ENCODE results near the gene NKTR.

NKTR gene

DNA sequence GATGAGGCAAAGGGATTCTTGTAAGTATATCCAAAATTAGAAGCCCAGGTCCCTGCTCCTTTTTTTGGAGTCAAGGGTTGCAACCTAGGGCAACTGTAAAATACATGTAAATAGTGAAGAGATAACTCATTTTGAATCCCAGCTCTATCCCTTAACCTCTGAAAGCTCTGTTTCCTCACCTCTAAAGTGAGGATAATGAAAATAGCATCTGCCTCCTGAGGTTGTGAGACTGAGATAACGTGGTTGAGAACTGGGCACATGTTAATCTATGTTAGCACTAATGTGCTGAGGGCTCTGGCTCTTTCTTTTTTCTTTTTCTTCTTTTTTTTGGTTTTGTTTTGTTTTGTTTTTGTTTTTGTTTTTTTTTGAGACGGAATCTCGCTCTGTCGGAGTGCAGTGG, 4.8 kb upstream of the NKTR start:
- TF ChIP-seq, protein P1, sequence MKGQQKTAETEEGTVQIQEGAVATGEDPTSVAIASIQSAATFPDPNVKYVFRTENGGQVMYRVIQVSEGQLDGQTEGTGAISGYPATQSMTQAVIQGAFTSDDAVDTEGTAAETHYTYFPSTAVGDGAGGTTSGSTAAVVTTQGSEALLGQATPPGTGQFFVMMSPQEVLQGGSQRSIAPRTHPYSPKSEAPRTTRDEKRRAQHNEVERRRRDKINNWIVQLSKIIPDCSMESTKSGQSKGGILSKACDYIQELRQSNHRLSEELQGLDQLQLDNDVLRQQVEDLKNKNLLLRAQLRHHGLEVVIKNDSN (IDR thresholded peaks at IDR 0.05) = no peak
- no peak for TF ChIP-seq FOXM1 (IDR thresholded peaks at IDR 0.05; ENCODE audit: borderline replicate concordance, low read depth)
- no peak for TF ChIP-seq EGR1 (IDR thresholded peaks at IDR 0.05)
- TF ChIP-seq YY1 (IDR thresholded peaks at IDR 0.05; ENCODE audit: low read depth) = no peak

DNA sequence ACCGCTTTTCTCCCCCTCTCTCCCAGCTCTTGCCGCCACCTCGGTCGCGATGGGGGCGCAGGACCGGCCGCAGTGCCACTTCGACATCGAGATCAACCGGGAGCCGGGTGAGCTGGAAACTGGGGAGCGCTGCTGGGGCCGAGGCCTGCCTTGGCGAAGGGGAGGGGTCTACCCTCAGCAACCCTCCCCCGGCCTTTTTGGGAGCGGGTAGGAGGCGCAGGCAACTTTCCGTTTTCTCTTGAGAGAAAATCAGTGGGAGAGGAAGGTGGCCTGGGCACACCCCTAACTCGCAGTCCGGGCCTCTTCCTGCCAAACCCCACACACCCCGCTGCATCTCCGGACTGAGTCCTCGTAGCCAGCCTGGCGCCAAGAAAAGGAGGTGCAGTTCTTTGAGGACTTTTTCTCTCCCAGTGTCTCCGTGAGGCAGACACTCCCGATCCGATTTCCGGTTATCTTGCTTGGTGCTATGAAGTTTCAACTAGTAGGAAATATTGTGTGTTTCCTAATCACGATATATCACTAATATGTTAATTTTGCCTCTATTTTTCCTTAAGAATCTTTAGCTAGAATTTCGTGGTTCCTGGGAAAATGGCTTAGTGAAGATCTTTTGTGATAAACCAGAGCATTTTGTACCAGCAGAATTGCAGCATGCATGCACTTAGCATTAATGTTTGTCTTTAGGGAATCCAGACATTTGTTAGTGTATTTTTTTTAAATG, 631 bp downstream of the NKTR start:
- 0 out of 2 replicates have a peak, but pooled peaks have one; percentile 17 for TF ChIP-seq TAF1 (IDR thresholded peaks at IDR 0.05; ENCODE audit: low read depth)
- TF ChIP-seq, protein P1 (IDR thresholded peaks at IDR 0.05) = no peak
- TF ChIP-seq, protein P2, sequence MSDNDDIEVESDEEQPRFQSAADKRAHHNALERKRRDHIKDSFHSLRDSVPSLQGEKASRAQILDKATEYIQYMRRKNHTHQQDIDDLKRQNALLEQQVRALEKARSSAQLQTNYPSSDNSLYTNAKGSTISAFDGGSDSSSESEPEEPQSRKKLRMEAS (IDR thresholded peaks at IDR 0.05) = 0 out of 2 replicates have a peak, but pooled peaks have one; percentile 3
- TF ChIP-seq ZBTB7A (IDR thresholded peaks at IDR 0.05; ENCODE audit: low read depth) = peak; percentile 81

DNA sequence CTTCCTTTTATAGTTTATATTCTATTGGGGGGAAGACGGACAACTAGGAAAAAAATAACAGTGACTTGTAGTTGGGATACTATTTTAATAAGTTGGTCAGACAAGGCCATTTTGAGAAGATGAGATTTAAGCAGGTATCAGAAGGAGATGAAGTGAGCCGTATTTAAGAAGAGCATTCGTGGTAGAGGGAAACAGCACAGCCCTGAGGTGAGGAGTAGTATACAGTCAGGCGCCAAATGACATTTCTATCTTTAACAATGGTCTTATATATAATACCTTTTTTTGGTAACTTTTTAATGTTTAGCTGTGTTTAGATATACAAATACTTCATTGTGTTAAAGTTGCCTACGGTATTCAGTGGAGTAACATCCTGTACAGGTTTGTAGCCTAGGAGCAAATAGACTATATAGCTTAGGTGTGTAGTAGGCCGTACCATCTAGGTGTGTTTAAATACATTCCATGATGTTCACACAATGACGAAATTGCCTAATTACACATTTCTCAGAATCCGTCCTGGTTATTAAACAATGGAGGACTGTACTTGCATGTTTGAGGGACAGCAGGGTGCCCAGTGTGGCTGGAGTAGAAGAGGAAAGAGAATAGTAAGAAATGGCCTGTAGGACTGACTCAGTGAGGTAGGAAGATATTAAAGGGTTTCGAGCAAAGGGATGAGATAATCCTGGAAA, 1.6 kb downstream of the NKTR start:
- no peak for TF ChIP-seq ZBTB7A (IDR thresholded peaks at IDR 0.05; ENCODE audit: low read depth)
- peak; percentile 77 for TF ChIP-seq TEAD4 (IDR thresholded peaks at IDR 0.05)
- no peak for TF ChIP-seq NFIC (IDR thresholded peaks at IDR 0.05)
- TF ChIP-seq TAF1 (IDR thresholded peaks at IDR 0.05; ENCODE audit: low read depth) = no peak
- no peak for TF ChIP-seq TCF12 (IDR thresholded peaks at IDR 0.05; ENCODE audit: low read depth)
- peak; percentile 90 for TF ChIP-seq CEBPB (IDR thresholded peaks at IDR 0.05)
- peak; percentile 37; the same call in 1 of the 2 replicates for TF ChIP-seq YY1 (IDR thresholded peaks at IDR 0.05; ENCODE audit: low read depth)
- TF ChIP-seq CREB1 (IDR thresholded peaks at IDR 0.05; ENCODE audit: low read depth) = no peak; the same call in 1 of the 2 replicates
- 0 out of 2 replicates have a peak, but pooled peaks have one; percentile 45 for TF ChIP-seq EP300 (IDR thresholded peaks at IDR 0.05; ENCODE audit: borderline replicate concordance)
- TF ChIP-seq, protein P3, sequence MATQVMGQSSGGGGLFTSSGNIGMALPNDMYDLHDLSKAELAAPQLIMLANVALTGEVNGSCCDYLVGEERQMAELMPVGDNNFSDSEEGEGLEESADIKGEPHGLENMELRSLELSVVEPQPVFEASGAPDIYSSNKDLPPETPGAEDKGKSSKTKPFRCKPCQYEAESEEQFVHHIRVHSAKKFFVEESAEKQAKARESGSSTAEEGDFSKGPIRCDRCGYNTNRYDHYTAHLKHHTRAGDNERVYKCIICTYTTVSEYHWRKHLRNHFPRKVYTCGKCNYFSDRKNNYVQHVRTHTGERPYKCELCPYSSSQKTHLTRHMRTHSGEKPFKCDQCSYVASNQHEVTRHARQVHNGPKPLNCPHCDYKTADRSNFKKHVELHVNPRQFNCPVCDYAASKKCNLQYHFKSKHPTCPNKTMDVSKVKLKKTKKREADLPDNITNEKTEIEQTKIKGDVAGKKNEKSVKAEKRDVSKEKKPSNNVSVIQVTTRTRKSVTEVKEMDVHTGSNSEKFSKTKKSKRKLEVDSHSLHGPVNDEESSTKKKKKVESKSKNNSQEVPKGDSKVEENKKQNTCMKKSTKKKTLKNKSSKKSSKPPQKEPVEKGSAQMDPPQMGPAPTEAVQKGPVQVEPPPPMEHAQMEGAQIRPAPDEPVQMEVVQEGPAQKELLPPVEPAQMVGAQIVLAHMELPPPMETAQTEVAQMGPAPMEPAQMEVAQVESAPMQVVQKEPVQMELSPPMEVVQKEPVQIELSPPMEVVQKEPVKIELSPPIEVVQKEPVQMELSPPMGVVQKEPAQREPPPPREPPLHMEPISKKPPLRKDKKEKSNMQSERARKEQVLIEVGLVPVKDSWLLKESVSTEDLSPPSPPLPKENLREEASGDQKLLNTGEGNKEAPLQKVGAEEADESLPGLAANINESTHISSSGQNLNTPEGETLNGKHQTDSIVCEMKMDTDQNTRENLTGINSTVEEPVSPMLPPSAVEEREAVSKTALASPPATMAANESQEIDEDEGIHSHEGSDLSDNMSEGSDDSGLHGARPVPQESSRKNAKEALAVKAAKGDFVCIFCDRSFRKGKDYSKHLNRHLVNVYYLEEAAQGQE (IDR thresholded peaks at IDR 0.05; ENCODE audit: low read depth) = no peak
- TF ChIP-seq, protein P1 (IDR thresholded peaks at IDR 0.05) = no peak
- no peak for TF ChIP-seq FOXM1 (IDR thresholded peaks at IDR 0.05; ENCODE audit: borderline replicate concordance, low read depth)
- TF ChIP-seq, protein P2 (IDR thresholded peaks at IDR 0.05) = no peak
- TF ChIP-seq EGR1 (IDR thresholded peaks at IDR 0.05) = no peak
- no peak for TF ChIP-seq RAD21 (IDR thresholded peaks at IDR 0.05; ENCODE audit: low read depth)

DNA sequence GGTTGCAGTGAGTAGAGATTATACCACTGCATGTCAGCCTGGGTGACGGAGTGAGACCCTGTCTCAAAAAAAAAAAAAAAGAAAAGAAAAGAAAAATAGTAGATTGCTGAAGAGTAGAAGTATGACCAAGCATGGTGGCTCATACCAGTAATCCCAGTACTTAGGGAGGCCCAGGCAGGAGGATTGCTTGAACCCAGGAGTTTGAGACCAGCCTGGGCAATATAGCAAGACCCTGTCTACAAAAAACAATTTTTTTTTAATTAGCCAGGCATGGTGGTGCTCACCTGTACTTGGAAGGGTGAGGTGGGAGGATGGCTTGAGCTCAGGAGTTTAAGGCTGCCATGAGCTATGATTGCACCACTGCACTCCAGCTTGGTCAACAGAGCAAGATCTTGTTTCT, 2.5 kb downstream of the NKTR start:
- TF ChIP-seq RAD21 (IDR thresholded peaks at IDR 0.05; ENCODE audit: low read depth) = no peak
- no peak for TF ChIP-seq EGR1 (IDR thresholded peaks at IDR 0.05)
- no peak for TF ChIP-seq TEAD4 (IDR thresholded peaks at IDR 0.05)

DNA sequence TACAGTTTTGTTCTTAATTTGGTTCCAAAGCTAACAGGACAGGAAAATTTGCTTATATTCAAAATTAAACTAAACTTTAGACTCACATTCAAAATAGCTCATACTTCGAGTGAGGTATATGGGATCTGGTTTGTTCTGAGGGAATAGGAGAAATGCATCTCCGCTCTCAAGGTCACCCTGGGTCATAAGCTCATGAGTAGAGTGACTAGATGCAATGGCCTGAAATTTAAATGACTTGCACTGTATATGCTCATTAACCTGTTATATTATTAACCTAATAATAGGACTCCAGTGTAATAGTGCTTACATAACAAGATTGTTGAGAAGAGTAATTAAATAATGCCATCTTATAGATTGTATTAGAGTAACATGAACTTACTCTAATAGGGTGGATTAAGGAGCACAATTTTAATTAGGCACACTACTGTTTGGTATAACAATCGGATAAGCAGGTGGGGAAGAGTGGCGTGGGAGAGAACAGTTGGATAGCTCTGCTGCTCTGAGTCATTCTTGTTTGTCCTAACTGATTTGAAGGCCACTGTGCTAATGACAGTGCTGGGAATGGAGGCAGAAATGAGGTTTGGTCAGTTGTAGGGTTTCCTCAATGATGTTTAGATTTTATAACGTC, 5.2 kb downstream of the NKTR start:
- TF ChIP-seq EGR1 (IDR thresholded peaks at IDR 0.05) = no peak

DNA sequence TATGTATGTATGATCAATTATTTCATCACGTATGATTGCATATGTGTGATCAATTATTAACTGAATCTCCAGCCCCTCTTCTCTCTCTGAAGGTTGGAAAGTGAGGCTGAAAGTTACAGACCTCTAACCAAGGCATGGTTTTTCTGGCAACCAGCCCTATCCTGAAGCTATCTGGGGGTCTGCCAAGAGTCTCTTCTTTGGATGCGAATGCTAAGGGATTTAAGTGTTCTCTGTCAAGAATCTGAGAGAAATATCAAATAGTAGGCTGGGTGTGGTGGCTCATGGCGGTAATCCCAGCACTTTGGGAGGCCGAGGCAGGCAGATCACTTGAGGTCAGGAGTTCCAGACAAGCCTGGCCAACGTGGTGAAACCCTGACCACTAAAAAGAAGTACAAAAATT, 8.1 kb downstream of the NKTR start:
- TF ChIP-seq NFIC (IDR thresholded peaks at IDR 0.05) (no peak), RAD21 (IDR thresholded peaks at IDR 0.05; ENCODE audit: low read depth) (no peak), EP300 (IDR thresholded peaks at IDR 0.05; ENCODE audit: borderline replicate concordance) (no peak), EGR1 (IDR thresholded peaks at IDR 0.05) (no peak), CEBPB (IDR thresholded peaks at IDR 0.05) (no peak), CREB1 (IDR thresholded peaks at IDR 0.05; ENCODE audit: low read depth) (no peak), TCF12 (IDR thresholded peaks at IDR 0.05; ENCODE audit: low read depth) (no peak)
- TF ChIP-seq, protein P1 (IDR thresholded peaks at IDR 0.05) = no peak

DNA sequence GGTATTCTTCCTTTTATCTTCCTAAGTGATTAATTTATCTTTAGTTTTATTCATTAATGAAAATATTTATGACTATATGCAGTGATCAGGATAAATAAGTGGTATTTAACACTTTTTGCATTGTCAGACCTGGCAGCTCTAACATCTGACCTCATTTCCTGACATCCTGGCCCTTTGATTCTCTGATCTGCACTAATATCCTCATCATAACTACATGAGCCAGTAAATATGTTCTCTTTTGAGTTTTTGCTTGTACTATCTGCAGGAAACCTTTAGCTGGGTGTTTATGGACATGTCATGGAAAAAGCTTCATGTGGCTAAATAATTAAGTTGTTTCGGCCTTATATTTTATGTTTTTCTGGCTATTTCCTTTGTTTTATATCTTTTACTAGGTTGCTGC, 10.5 kb downstream of the NKTR start:
- TF ChIP-seq FOXM1 (IDR thresholded peaks at IDR 0.05; ENCODE audit: borderline replicate concordance, low read depth) = no peak
- TF ChIP-seq, protein P2 (IDR thresholded peaks at IDR 0.05) = no peak
- no peak for TF ChIP-seq RAD21 (IDR thresholded peaks at IDR 0.05; ENCODE audit: low read depth)
- TF ChIP-seq, protein P1 (IDR thresholded peaks at IDR 0.05) = no peak
- no peak for TF ChIP-seq TCF12 (IDR thresholded peaks at IDR 0.05; ENCODE audit: low read depth)
- no peak for TF ChIP-seq ZBTB7A (IDR thresholded peaks at IDR 0.05; ENCODE audit: low read depth)
- TF ChIP-seq YY1 (IDR thresholded peaks at IDR 0.05; ENCODE audit: low read depth) = no peak
- TF ChIP-seq CEBPB (IDR thresholded peaks at IDR 0.05) = no peak
- TF ChIP-seq TEAD4 (IDR thresholded peaks at IDR 0.05) = no peak
- TF ChIP-seq TAF1 (IDR thresholded peaks at IDR 0.05; ENCODE audit: low read depth) = no peak
- TF ChIP-seq EP300 (IDR thresholded peaks at IDR 0.05; ENCODE audit: borderline replicate concordance) = no peak
- no peak for TF ChIP-seq EGR1 (IDR thresholded peaks at IDR 0.05)
- no peak for TF ChIP-seq NFIC (IDR thresholded peaks at IDR 0.05)
- no peak for TF ChIP-seq CREB1 (IDR thresholded peaks at IDR 0.05; ENCODE audit: low read depth)
- TF ChIP-seq, protein P3 (IDR thresholded peaks at IDR 0.05; ENCODE audit: low read depth) = no peak
